Measurements from ENCODE around the gene ARHGAP12. TPM values are rescaled to one million over a fixed set of nuclear protein-coding genes. Genes with fewer than 3 reads are reported as not detected.

Gene ARHGAP12
- polyA plus RNA-seq, 1 of the 3 experiments (the other 2 are of a cell fraction), result 8.6 TPM

GRCh38 chr10:31816318-31816717 lies 112.3 kb downstream of the ARHGAP12 start:
- Histone ChIP-seq H4K20me1 (ENCODE audit: insufficient read depth) (no peaks in the 10 kb centered on the region), H3K79me2 (ENCODE audit: insufficient read depth) (no peaks in the 10 kb centered on the region), H3K9ac (no peak overlapping the region), H3F3A (replicated peaks; ENCODE audit: insufficient read depth) (peaks cover 20% of the 10 kb centered on the region), H3K27me3 (ENCODE audit: insufficient read depth) (no peaks in the 10 kb centered on the region), H3K4me3 (ENCODE audit: low read depth in 2 of 2, low read length in 1 of 2) (no peak overlapping the region), H2AFZ (ENCODE audit: low read depth) (no peak overlapping the region), H3K9me2 (no peaks in the 10 kb centered on the region), H3K9me3 (no peaks in the 10 kb centered on the region), H3K4me1 (ENCODE audit: control insufficient read depth in 1 of 2, insufficient read depth in 2 of 2, low read depth in 1 of 2, low read length in 1 of 2) (peaks cover 0 to 12% of the 10 kb centered on the region in 2 experiments; a peak in 2 of 4 replicates), H3K4me2 (0 out of 2 replicates have a peak overlapping the region, but pooled peaks have one; percentile 20), H3K27ac (ENCODE audit: low read depth in 2 of 2, low read length in 1 of 2) (peak overlapping the region; percentile 36 to 61; a peak in 3 of 4 replicates), H3K36me3 (replicated peaks in 1 of 2; ENCODE audit: control insufficient read depth in 1 of 2, insufficient read depth in 2 of 2, low read length in 1 of 2) (peaks cover 23 to 66% of the 10 kb centered on the region in 2 experiments)
- POLR2A ChIA-PET, result no interaction called here
- DNase-seq, result no peak
- WGBS (ENCODE audit: low lambda C conversion rate), result 34% methylated on average over 2 of the region's 2 CpGs
- no peak for TF ChIP-seq GABPA (IDR thresholded peaks at IDR 0.05; ENCODE audit: low read depth)
- TF ChIP-seq CHD2 (IDR thresholded peaks at IDR 0.05; ENCODE audit: low read length, partially characterized antibody), result no peak
- peak in 1 of 2 experiments; percentile 85; a peak in 2 of 4 replicates for TF ChIP-seq EP300 (IDR thresholded peaks at IDR 0.05; ENCODE audit: borderline replicate concordance in 1 of 2, low read depth in 1 of 2, low read length in 1 of 2)
- peak; percentile 71 for TF ChIP-seq TEAD4 (IDR thresholded peaks at IDR 0.05; ENCODE audit: borderline replicate concordance, insufficient read depth)
- peak; percentile 68 for TF ChIP-seq JUND (IDR thresholded peaks at IDR 0.05)
- TF ChIP-seq ZBTB33 (IDR thresholded peaks at IDR 0.05; ENCODE audit: borderline replicate concordance, low read depth), result peak; percentile 23; the same call in 1 of the 2 replicates
- TF ChIP-seq TCF12 (IDR thresholded peaks at IDR 0.05), result peak; percentile 97
- TF ChIP-seq FOXM1 (IDR thresholded peaks at IDR 0.05; ENCODE audit: low read depth), result peak; percentile 90
- no peak for TF ChIP-seq REST (IDR thresholded peaks at IDR 0.05; ENCODE audit: low read depth, low read length)
- no peak for TF ChIP-seq FOXJ3 (CRISPR knock-in tag; IDR thresholded peaks at IDR 0.05)
- peak; percentile 33; the same call in 1 of the 2 replicates for TF ChIP-seq POLR2AphosphoS5 (IDR thresholded peaks at IDR 0.05; ENCODE audit: low read depth, low read length)
- no peak for TF ChIP-seq YY1 (IDR thresholded peaks at IDR 0.05; ENCODE audit: low read depth)
- no peak for TF ChIP-seq USF2 (IDR thresholded peaks at IDR 0.05; ENCODE audit: borderline replicate concordance, low read depth, low read length)
- peak; percentile 86 for TF ChIP-seq PBX3 (IDR thresholded peaks at IDR 0.05)
- TF ChIP-seq FOSL2 (IDR thresholded peaks at IDR 0.05; ENCODE audit: borderline replicate concordance, low read depth), result peak; percentile 73; the same call in 1 of the 2 replicates
- CTCF ChIA-PET, result interaction anchor here (0.7 to 1.4 kb wide), 2 partner anchors 1032 to 1033 kb away, joined by 3 read pairs; no protein-coding TSS in a partner anchor
